ENCODE data around the gene FSTL4. TPM values are rescaled to one million over a fixed set of nuclear protein-coding genes. Genes with fewer than 3 reads are reported as not detected.
"Not testable (repeated sequence)": the region's sequence is repeated elsewhere in the genome, so short reads cannot be mapped to it uniquely, and the experiment has no call there.

The FSTL4 gene
- total RNA-seq, 1 donor from 2014 or later: 0.20 TPM

DNA sequence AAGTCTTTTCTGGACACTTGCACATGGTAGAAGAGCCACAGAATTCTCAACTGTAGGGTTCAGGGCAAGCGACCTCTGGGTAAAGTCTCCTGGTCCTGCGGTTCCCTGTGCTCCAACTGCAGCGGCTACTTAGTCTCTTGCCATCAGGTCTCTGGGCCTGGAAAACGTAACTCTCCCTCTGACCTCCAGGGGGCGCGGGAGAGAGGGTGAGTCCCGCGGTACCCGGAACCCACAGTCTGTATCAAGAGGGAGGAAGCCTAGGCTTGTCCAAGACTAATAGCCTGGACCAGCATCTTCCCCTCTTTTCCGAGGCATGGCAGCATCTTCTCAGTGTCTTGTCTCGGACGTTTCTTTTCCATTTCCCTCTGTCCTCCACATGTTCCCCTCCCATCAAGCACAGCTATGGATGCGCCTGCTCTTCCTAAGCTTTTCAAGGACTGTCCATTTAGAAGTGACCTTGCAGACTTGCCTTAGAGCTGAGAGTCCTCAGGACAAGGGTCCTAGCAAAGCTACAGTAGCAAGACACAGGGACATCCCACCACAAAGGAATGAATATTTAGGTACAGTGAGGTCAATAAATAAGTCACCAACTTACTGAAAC is 59.3 kb downstream of the FSTL4 start:
- DNase-seq (ENCODE audit: low read depth in 2 of 2): peak; percentile 59 to 71

DNA sequence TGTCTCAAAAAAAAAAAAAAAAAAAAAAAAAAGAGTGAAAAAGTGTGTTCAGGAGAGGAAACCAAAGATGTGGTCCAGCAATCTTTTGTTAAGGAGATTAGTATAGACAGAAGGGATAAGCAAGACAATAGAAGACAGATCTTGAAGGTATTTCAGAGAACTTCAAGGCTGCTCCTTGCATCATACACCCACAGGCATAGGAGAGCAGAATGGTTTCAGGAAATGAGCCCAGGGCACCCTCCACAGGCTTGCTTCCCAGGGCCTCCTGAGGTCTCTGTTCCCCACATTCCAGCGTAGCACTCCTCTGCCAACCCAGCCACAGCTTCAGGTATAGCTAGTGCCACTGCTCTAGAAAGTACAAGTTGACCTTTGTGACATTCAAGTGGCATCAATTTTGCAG is 65.8 kb downstream of the FSTL4 start:
- no peak for DNase-seq (ENCODE audit: low read depth in 2 of 2)

- no peak for DNase-seq (ENCODE audit: low read depth in 2 of 2)
These were observed 68.0 kb downstream of the FSTL4 start for GRCh38 chr5:133544346-133544745.

DNA sequence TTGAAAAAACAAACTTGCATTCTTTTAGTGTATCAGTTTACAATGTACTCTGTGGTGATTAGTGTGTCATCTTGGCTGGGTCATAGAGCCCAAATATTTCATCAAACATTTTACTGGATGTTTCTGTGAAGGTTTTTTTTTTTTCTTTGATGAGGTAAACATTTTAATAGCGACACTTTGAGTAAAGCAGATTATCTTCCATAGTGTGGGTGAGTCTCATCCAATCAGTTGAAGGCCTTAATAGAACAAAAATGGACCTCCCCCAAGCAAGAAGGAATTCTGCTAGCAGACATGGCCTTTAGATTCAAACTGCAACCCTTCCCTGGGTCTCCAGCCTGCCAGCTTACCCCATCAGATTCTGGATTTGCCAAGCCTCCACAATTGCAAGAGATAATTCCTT is 72.5 kb downstream of the FSTL4 start:
- no peak for DNase-seq (ENCODE audit: low read depth in 2 of 2)

DNA sequence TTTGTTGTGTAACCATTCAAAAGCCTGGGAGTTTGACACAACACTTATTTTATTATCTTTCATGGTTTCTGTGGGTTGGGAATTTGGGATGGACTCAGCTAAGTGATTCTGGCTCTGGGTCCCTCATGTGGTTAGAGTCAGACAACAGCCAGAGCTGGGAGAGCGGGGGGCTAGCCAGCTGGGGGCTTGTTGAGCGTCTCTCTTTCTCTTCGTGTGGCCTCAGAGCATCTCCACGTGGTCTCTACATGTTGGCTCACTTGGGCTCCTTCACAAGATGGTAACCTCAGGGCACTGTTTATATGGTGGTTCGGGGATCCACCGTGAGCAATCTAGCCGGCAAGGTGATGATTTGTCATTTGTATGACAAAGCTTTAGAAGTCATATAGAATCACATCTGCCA is 73.6 kb downstream of the FSTL4 start:
- DNase-seq (ENCODE audit: low read depth in 2 of 2): no peak

GRCh38 chr5:133535241-133535929 is 77.0 kb downstream of the FSTL4 start:
- DNase-seq (ENCODE audit: low read depth in 2 of 2): not testable (repeated sequence)

DNA sequence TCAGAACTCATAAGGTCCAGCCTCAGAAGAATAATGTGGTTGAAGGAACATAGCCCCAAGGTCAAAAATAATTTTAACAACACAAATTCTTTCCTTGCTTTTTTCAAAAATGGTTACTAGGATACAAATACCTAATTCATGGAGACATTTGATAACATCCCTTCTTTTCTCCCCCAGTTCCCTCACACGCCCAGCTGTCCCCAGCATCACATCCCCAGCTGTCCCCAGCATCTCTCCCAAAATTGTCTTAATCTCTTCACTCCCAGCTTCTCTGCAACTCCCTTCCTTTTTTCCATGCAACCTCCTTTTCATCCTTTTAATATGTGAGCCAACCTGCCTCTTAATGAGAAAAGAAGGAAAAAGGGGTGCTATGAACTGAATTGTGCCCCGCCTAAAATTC is 77.8 kb downstream of the FSTL4 start:
- no peak for DNase-seq (ENCODE audit: low read depth in 2 of 2)

DNA sequence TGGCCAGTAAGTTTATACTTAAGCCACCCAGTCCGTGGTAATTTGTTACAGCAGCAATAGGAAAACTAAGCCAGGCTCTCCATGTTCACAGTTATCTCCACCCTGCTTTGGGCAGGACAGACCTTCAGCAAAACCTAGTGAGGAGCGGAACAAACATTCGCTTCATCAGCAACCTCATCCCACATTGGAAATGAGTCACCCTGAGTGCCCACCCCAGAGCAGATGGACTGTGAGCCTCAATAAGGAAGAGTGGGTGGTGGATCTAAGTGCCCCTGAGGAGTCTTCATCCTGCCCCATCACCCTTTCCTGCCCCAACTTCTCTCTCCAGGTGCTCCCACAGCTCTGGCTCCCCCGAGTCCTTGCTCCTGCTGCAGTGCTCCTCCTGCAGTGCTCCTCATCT is 78.8 kb downstream of the FSTL4 start:
- no peak for DNase-seq (ENCODE audit: low read depth in 2 of 2)

DNA sequence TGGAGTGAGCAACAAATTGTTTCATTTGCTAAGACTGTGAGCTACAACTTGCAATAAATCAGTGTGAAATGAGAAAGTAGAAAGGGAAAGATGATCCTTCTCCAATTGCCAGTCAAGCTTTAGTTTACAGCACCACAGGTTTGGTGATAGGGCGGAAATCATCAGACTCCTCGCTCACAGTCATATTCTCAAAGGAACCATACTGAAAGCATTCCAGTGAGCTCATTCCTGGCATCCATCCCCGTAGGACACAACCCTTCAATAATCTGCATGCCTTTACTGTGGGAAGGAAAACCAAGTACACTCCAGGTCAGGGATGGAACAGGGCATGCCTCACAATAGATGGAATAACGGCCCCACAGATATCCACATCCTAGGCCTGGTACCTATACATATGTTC is 80.7 kb downstream of the FSTL4 start:
- no peak for DNase-seq (ENCODE audit: low read depth in 2 of 2)

- DNase-seq (ENCODE audit: low read depth in 2 of 2): no peak
These were observed 81.2 kb downstream of the FSTL4 start for GRCh38 chr5:133531178-133531577.

DNA sequence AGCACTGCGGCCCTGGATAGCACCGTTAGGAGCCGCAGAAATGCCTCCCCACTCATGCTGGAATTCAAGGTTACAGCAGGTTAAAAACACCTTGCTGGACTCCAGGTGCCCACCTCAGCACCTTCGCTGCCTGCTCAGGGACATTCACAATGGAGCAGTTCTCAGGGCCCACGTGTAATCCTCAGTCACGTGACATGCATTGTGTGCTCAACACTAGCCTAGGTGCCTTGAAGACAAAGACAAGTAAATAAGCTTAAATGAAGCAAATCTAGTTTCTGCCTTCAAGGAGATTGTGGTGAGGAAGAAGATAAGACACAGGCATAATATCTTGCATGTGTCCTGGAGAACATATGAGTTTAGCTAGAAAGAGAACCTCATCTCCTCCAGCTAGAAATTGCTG is 82.1 kb downstream of the FSTL4 start:
- DNase-seq (ENCODE audit: low read depth in 2 of 2): no peak

GRCh38 chr5:133528841-133529240 is 83.5 kb downstream of the FSTL4 start:
- DNase-seq (ENCODE audit: low read depth in 2 of 2): no peak

- DNase-seq (ENCODE audit: low read depth in 2 of 2): no peak
These were observed 85.0 kb downstream of the FSTL4 start for GRCh38 chr5:133527311-133527710.

DNA sequence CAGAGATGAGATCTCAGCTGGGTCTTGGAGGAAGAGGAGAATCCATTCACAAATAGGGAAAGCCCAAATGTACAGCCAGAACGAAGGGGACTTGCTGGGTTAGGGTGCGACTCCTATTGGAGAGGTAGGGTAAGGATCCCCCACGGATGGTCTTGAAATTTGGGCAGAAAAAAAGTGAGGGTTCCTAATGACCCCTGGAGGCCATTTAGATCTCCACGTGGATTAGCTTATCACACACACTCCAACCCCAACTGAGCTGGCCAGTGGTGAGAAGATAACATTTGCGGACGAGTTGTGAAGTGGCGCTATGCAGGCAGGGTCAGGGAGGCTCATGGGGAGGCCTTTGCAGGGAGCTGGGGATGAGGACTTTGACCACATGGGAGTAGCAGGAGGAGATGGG is 86.0 kb downstream of the FSTL4 start:
- DNase-seq (ENCODE audit: low read depth in 2 of 2): no peak

DNA sequence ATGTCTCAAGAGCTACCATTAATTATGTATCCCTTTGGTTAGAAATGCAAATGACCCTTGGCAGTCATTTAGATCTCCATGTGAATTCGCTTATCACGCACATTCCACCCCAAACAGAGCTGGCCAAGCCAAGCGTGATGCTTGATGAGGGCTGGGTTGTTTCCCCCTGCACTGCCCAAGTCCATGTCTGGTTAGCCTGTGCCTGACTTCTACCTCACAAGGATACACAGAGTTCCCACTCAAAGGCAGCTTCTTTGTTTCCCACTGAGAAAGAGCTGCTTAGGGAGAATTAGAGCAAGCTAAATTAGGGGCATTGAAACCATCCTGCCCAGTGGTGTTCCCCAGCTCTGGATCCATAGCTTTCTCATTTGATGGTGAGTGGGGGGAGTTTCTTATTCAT is 87.2 kb downstream of the FSTL4 start:
- DNase-seq (ENCODE audit: low read depth in 2 of 2): no peak

- no peak for DNase-seq (ENCODE audit: low read depth in 2 of 2)
These were observed 87.7 kb downstream of the FSTL4 start for GRCh38 chr5:133524666-133525065.

- no peak for DNase-seq (ENCODE audit: low read depth in 2 of 2)
These were observed 88.3 kb downstream of the FSTL4 start for GRCh38 chr5:133523961-133524586.

DNA sequence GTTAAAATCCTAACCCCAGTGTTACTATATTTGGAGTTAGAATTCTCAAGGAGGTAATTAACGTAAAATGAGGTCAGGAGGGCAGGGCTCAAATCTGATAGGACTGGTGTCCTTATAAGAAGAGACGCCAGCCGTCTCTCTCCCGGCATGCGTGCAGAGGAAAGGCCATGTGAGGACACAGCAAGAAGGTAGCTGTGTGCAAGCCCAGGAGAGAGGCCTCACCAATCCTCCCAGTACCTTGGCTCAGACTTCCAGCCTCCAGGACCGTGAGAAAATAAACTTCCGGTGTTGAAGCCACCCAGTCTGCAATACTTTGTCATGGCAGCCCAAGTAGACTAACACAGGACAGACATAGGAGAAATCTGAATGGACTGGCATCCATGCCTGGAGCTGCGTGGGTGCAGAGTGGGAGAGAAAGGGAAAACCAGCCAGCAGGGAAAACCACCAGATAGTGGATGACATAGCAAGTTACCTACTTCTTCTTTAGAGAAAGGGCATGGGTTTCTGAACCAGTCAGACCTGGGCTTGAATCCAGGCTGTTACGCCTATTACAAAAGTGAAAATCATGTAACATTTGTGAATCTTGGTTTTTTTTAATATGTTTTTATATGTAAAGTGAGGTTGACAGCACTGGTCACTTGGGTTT is 89.2 kb downstream of the FSTL4 start:
- no peak for DNase-seq (ENCODE audit: low read depth in 2 of 2)

DNA sequence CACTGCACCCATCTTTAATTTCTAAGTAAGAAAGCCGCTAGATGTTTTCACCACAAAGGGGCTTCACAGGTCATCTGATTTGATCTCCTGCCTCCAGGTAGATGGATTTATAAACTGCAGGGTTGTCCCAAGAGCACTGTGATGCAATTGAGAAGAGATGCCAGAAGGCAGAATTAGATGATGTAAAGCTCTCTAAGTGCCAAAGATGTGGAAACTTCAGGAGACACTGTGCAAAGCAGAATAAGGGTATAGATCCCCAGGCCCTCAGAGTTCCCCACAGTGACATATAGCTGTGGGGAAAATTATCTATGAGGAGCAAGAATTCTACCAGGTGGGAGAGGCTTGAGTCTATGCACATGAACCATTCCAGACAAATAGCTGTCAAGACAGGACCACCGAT is 90.5 kb downstream of the FSTL4 start:
- no peak for DNase-seq (ENCODE audit: low read depth in 2 of 2)

DNA sequence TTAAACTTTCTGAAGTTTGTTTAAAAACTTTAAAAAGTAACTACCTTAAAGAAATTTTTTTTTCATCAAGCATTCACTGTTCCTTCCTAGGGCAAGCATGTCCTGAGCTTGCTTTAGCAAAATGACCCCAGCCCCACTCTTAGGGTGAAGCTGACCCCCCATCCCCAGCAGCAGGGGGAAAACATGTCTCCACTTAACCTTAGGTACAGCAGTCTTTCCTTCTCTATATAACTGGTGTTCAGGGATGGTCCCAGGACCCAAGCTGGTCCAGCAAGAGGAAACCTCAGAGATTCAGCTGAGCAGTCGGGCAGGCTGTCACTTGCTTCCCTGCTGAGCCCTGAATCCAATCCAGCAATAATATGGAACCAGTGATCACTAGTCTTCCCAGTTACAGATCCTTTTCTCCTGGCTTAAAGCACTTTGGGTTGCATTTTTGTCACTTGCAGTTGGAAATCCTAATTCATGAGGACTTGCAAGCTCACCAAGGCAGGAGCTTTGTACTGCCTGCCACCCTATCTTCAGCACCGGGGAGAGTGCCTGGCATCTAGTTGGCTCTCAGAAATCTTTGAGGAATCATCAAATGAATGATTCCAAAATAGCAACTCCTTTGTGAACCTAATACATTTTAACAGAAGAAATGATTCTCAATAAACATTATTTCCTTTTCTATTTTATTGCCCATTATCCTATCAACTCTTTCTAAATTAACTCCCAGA is 91.2 kb downstream of the FSTL4 start:
- DNase-seq (ENCODE audit: low read depth in 2 of 2): no peak

- no peak for DNase-seq (ENCODE audit: low read depth in 2 of 2)
These were observed 92.3 kb downstream of the FSTL4 start for GRCh38 chr5:133520062-133520461.

DNA sequence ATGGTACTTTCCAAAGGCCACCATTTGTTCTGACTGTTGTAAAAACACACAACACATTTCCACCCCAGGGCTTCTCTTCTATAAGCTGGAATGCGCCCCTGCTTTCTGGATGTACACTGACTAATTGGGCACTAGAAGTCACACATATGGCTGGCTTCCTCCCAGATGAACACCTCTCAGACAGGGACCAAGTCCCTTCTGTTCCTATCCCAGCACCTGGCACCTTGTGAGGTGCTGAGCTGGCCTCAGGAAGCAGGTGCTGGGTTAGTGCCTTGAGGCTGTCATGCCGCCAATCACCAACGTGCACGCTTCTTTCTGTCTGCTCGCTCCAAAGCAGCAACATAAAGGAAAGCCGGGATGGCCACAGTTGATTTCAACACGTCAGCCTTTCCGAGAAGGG is 93.2 kb downstream of the FSTL4 start:
- DNase-seq (ENCODE audit: low read depth in 2 of 2): no peak
